Ovary (tissue), 3 donors: Measurements from ENCODE around the gene SLC12A8.

Source experiments
- EP300 ChIP-seq: sonication (generic); formaldehyde crosslinking; IDR thresholded peaks from one replicate; pipeline ENCODE4 v1.6.1; 2017; ENCODE audit warnings: antibody characterized with exemption
- POLR2A ChIP-seq: fragments of 450-650 bp; IDR thresholded peaks from one replicate; pipeline ENCODE4 v1.6.1; 2017; ENCODE audit warnings: antibody characterized with exemption, mild to moderate bottlenecking, moderate library complexity
- TF ChIP-seq, protein P1 (sequence below), 3 donors: fragments of 450-650 bp in 2 of 3; fragments of 200-600 bp in 1 of 3; IDR thresholded peaks; one replicate each; pipeline versions ENCODE4 v1.5.1 to v1.8.0; 2016 to 2022; ENCODE audit warnings: antibody characterized with exemption in 3 of 3, mild to moderate bottlenecking in 1 of 3
- donor health status: DM: no; HTN: no; CAD: no.

DNA sequence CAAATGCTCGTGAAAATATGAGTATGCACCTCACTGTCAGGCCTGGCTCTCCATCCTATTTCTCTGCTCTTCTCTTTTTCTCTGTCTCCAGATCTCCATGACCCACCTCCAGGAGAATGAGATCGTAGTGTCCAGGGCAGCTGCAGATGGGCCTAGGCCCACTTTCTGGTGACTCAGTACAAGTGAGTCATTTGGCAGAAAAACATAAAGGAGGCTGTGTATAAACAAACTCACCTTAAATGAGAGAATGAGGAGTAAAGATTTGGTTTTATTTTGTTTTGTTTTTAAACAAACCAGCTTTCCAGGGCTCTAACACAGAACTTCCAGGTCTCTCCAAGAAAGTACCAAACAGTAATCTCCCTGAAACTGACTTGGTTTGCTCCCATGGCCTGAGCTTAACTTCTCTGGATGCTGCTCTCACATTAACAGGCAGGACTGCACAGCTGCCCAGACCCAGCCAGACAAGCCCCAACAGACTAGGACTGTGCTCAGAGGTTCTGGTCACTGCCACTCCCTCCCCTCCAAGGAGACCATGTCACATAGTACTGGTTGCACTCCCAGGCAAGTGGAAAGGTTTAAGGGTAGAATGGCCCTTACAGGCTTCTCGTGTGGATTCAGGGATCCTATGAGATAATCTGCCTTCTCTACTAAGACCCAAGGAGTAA is 155.2 kb downstream of the SLC12A8 start:
- TF ChIP-seq, protein P1, sequence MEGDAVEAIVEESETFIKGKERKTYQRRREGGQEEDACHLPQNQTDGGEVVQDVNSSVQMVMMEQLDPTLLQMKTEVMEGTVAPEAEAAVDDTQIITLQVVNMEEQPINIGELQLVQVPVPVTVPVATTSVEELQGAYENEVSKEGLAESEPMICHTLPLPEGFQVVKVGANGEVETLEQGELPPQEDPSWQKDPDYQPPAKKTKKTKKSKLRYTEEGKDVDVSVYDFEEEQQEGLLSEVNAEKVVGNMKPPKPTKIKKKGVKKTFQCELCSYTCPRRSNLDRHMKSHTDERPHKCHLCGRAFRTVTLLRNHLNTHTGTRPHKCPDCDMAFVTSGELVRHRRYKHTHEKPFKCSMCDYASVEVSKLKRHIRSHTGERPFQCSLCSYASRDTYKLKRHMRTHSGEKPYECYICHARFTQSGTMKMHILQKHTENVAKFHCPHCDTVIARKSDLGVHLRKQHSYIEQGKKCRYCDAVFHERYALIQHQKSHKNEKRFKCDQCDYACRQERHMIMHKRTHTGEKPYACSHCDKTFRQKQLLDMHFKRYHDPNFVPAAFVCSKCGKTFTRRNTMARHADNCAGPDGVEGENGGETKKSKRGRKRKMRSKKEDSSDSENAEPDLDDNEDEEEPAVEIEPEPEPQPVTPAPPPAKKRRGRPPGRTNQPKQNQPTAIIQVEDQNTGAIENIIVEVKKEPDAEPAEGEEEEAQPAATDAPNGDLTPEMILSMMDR (IDR thresholded peaks at IDR 0.05), result no peak
- TF ChIP-seq POLR2A (no peak), EP300 (no peak)
